ENCODE results near the gene IL2.
A peak's percentile ranks its signal among the peaks of the same experiment; 100 is the strongest.

Gene IL2

GRCh38 chr4:122456231-122457116 lies at the start of gene IL2:
TSS of gene IL2 (minus strand) at chr4:122456725. CDS start at chr4:122456440, 285 bp downstream.
- Mint-ChIP-seq H3K4me3 (peak within 1 kb of the TSS; percentile 74), H3K9me3 (no peaks in the 10 kb centered on the region), H3K27me3 (no peaks in the 10 kb centered on the region), H3K27ac (ENCODE audit: low read depth) (peak within 1 kb of the TSS; percentile 89), H3K4me1 (peaks cover 46% of the 10 kb centered on the region), H3K36me3 (ENCODE audit: insufficient read depth) (peaks cover 5% of the 10 kb centered on the region)
- ATAC-seq (replicated peaks; ENCODE audit: extremely low read depth, poor library complexity, severe bottlenecking) = peak; percentile 70
- DNase-seq (ENCODE audit: low spot score in 2 of 2) = no peak

GRCh38 chr4:122503214-122503613 lies 46.7 kb upstream of the IL2 start:
- H3K4me1 Mint-ChIP-seq = peaks cover 2% of the 10 kb centered on the region
- H3K9me3 Mint-ChIP-seq = no peaks in the 10 kb centered on the region
- no peak overlapping the region for H3K27ac Mint-ChIP-seq (ENCODE audit: low read depth)
- peaks cover 1% of the 10 kb centered on the region for H3K36me3 Mint-ChIP-seq (ENCODE audit: insufficient read depth)
- no peak overlapping the region for H3K4me3 Mint-ChIP-seq
- ATAC-seq (replicated peaks; ENCODE audit: extremely low read depth, poor library complexity, severe bottlenecking) (no peak), DNase-seq (ENCODE audit: low spot score in 2 of 2) (no peak)
- H3K27me3 Mint-ChIP-seq = no peaks in the 10 kb centered on the region

GRCh38 chr4:122500852-122501501 lies 44.5 kb upstream of the IL2 start:
- Mint-ChIP-seq H3K27ac (ENCODE audit: low read depth) (no peak overlapping the region), H3K9me3 (peaks cover 2% of the 10 kb centered on the region), H3K36me3 (ENCODE audit: insufficient read depth) (peaks cover 1% of the 10 kb centered on the region), H3K4me3 (no peak overlapping the region), H3K4me1 (no peaks in the 10 kb centered on the region), H3K27me3 (peaks cover 4% of the 10 kb centered on the region)
- DNase-seq (ENCODE audit: low spot score in 2 of 2) (no peak), ATAC-seq (replicated peaks; ENCODE audit: extremely low read depth, poor library complexity, severe bottlenecking) (no peak)

- Mint-ChIP-seq H3K4me3 (no peak overlapping the region), H3K9me3 (peaks cover 21% of the 10 kb centered on the region), H3K36me3 (ENCODE audit: insufficient read depth) (no peaks in the 10 kb centered on the region), H3K4me1 (no peaks in the 10 kb centered on the region), H3K27ac (ENCODE audit: low read depth) (no peak overlapping the region), H3K27me3 (no peaks in the 10 kb centered on the region)
- ATAC-seq (replicated peaks; ENCODE audit: extremely low read depth, poor library complexity, severe bottlenecking) = no peak
- DNase-seq (ENCODE audit: low spot score in 2 of 2) = no peak
These were observed 32.5 kb upstream of the IL2 start for GRCh38 chr4:122489061-122489460.

GRCh38 chr4:122483481-122483880 lies 27.0 kb upstream of the IL2 start:
- Mint-ChIP-seq H3K4me3 (no peak overlapping the region), H3K27me3 (no peaks in the 10 kb centered on the region), H3K4me1 (no peaks in the 10 kb centered on the region), H3K27ac (ENCODE audit: low read depth) (no peak overlapping the region), H3K9me3 (peaks cover 14% of the 10 kb centered on the region), H3K36me3 (ENCODE audit: insufficient read depth) (no peaks in the 10 kb centered on the region)
- ATAC-seq (replicated peaks; ENCODE audit: extremely low read depth, poor library complexity, severe bottlenecking) = no peak
- DNase-seq (ENCODE audit: low spot score in 2 of 2) = no peak

- Mint-ChIP-seq H3K4me1 (no peaks in the 10 kb centered on the region), H3K27ac (ENCODE audit: low read depth) (no peak overlapping the region), H3K36me3 (ENCODE audit: insufficient read depth) (no peaks in the 10 kb centered on the region), H3K4me3 (no peak overlapping the region), H3K9me3 (peaks cover 1% of the 10 kb centered on the region), H3K27me3 (no peaks in the 10 kb centered on the region)
- DNase-seq (ENCODE audit: low spot score in 2 of 2) = no peak
- no peak for ATAC-seq (replicated peaks; ENCODE audit: extremely low read depth, poor library complexity, severe bottlenecking)
These were observed 25.4 kb upstream of the IL2 start for GRCh38 chr4:122481766-122482405.

GRCh38 chr4:122480655-122481487 lies 24.3 kb upstream of the IL2 start:
- no peaks in the 10 kb centered on the region for H3K9me3 Mint-ChIP-seq
- no peaks in the 10 kb centered on the region for H3K36me3 Mint-ChIP-seq (ENCODE audit: insufficient read depth)
- no peak overlapping the region for H3K27ac Mint-ChIP-seq (ENCODE audit: low read depth)
- ATAC-seq (replicated peaks; ENCODE audit: extremely low read depth, poor library complexity, severe bottlenecking) = no peak
- no peak overlapping the region for H3K4me3 Mint-ChIP-seq
- H3K27me3 Mint-ChIP-seq = no peaks in the 10 kb centered on the region
- no peaks in the 10 kb centered on the region for H3K4me1 Mint-ChIP-seq
- DNase-seq (ENCODE audit: low spot score in 2 of 2) = no peak

GRCh38 chr4:122479935-122480416 lies 23.5 kb upstream of the IL2 start:
- no peak for DNase-seq (ENCODE audit: low spot score in 2 of 2)
- Mint-ChIP-seq H3K4me3 (no peak overlapping the region), H3K27me3 (no peaks in the 10 kb centered on the region), H3K9me3 (no peaks in the 10 kb centered on the region), H3K4me1 (no peaks in the 10 kb centered on the region), H3K27ac (ENCODE audit: low read depth) (no peak overlapping the region), H3K36me3 (ENCODE audit: insufficient read depth) (no peaks in the 10 kb centered on the region)
- no peak for ATAC-seq (replicated peaks; ENCODE audit: extremely low read depth, poor library complexity, severe bottlenecking)

GRCh38 chr4:122476745-122477144 lies 20.2 kb upstream of the IL2 start:
- no peak overlapping the region for H3K4me3 Mint-ChIP-seq
- no peaks in the 10 kb centered on the region for H3K36me3 Mint-ChIP-seq (ENCODE audit: insufficient read depth)
- DNase-seq (ENCODE audit: low spot score in 2 of 2) = no peak
- no peaks in the 10 kb centered on the region for H3K4me1 Mint-ChIP-seq
- H3K27me3 Mint-ChIP-seq = no peaks in the 10 kb centered on the region
- ATAC-seq (replicated peaks; ENCODE audit: extremely low read depth, poor library complexity, severe bottlenecking) = no peak
- no peak overlapping the region for H3K27ac Mint-ChIP-seq (ENCODE audit: low read depth)
- no peaks in the 10 kb centered on the region for H3K9me3 Mint-ChIP-seq

- ATAC-seq (replicated peaks; ENCODE audit: extremely low read depth, poor library complexity, severe bottlenecking) = no peak
- DNase-seq (ENCODE audit: low spot score in 2 of 2) = no peak
- Mint-ChIP-seq H3K27me3 (no peaks in the 10 kb centered on the region), H3K4me1 (no peaks in the 10 kb centered on the region), H3K27ac (ENCODE audit: low read depth) (no peak overlapping the region), H3K36me3 (ENCODE audit: insufficient read depth) (no peaks in the 10 kb centered on the region), H3K9me3 (no peaks in the 10 kb centered on the region), H3K4me3 (no peak overlapping the region)
These were observed 19.6 kb upstream of the IL2 start for GRCh38 chr4:122476126-122476525.

GRCh38 chr4:122475233-122475632 lies 18.7 kb upstream of the IL2 start:
- H3K9me3 Mint-ChIP-seq = no peaks in the 10 kb centered on the region
- ATAC-seq (replicated peaks; ENCODE audit: extremely low read depth, poor library complexity, severe bottlenecking) (no peak), DNase-seq (ENCODE audit: low spot score in 2 of 2) (no peak)
- no peak overlapping the region for H3K27ac Mint-ChIP-seq (ENCODE audit: low read depth)
- H3K4me3 Mint-ChIP-seq = no peak overlapping the region
- H3K36me3 Mint-ChIP-seq (ENCODE audit: insufficient read depth) = no peaks in the 10 kb centered on the region
- H3K4me1 Mint-ChIP-seq = no peaks in the 10 kb centered on the region
- H3K27me3 Mint-ChIP-seq = no peaks in the 10 kb centered on the region

- Mint-ChIP-seq H3K36me3 (ENCODE audit: insufficient read depth) (no peaks in the 10 kb centered on the region), H3K4me3 (no peak overlapping the region), H3K9me3 (no peaks in the 10 kb centered on the region), H3K27ac (ENCODE audit: low read depth) (no peak overlapping the region), H3K27me3 (no peaks in the 10 kb centered on the region), H3K4me1 (peaks cover 15% of the 10 kb centered on the region)
- no peak for DNase-seq (ENCODE audit: low spot score in 2 of 2)
- no peak for ATAC-seq (replicated peaks; ENCODE audit: extremely low read depth, poor library complexity, severe bottlenecking)
These were observed 12.9 kb upstream of the IL2 start for GRCh38 chr4:122469457-122469856.
